Stimulated activated naive B cell treated with anti-CD40 and anti-IgM and Interleukin-4, amounts not matched to agents 10 μg/mL and 1 μg/mL and 100 μg/mL, for 72 hours (primary cell): Measurements from ENCODE around the gene ALK.
A peak's percentile ranks its signal among the peaks of the same experiment; 100 is the strongest.

Source experiments
- ATAC-seq, 2 donors: fragments of 150-1000 bp; cut with Tn5 transposase; replicated peaks; 2 replicates each; pipeline ENCODE4 v1.10.0; 2021; ENCODE audit warnings: moderate library complexity in 1 of 2
- DNase-seq: peaks from one replicate; pipeline ENCODE4 v3.0.0; 2021
- H3K27ac Mint-ChIP-seq: one replicate; pipeline ENCODE4 v1.8.0; 2022; ENCODE audit warnings: mild to moderate bottlenecking, mixed read lengths
- H3K27me3 Mint-ChIP-seq, 2 donors: one replicate each; pipeline ENCODE4 v1.8.0; 2022; ENCODE audit warnings: mixed read lengths in 2 of 2
- H3K36me3 Mint-ChIP-seq, 2 donors: one replicate each; pipeline ENCODE4 v1.8.0; 2022; ENCODE audit warnings: mixed read lengths in 2 of 2, mild to moderate bottlenecking in 1 of 2
- H3K4me1 Mint-ChIP-seq, 2 donors: one replicate each; pipeline ENCODE4 v1.8.0; 2022; ENCODE audit warnings: mixed read lengths in 2 of 2, mild to moderate bottlenecking in 1 of 2
- H3K4me3 Mint-ChIP-seq, 2 donors: one replicate each; pipeline ENCODE4 v1.8.0; 2022; ENCODE audit warnings: mild to moderate bottlenecking in 2 of 2, mixed read lengths in 2 of 2, moderate library complexity in 1 of 2
- H3K9me3 Mint-ChIP-seq, 2 donors: one replicate each; pipeline ENCODE4 v1.8.0; 2022; ENCODE audit warnings: mixed read lengths in 2 of 2, mild to moderate bottlenecking in 1 of 2

Gene ALK

DNA sequence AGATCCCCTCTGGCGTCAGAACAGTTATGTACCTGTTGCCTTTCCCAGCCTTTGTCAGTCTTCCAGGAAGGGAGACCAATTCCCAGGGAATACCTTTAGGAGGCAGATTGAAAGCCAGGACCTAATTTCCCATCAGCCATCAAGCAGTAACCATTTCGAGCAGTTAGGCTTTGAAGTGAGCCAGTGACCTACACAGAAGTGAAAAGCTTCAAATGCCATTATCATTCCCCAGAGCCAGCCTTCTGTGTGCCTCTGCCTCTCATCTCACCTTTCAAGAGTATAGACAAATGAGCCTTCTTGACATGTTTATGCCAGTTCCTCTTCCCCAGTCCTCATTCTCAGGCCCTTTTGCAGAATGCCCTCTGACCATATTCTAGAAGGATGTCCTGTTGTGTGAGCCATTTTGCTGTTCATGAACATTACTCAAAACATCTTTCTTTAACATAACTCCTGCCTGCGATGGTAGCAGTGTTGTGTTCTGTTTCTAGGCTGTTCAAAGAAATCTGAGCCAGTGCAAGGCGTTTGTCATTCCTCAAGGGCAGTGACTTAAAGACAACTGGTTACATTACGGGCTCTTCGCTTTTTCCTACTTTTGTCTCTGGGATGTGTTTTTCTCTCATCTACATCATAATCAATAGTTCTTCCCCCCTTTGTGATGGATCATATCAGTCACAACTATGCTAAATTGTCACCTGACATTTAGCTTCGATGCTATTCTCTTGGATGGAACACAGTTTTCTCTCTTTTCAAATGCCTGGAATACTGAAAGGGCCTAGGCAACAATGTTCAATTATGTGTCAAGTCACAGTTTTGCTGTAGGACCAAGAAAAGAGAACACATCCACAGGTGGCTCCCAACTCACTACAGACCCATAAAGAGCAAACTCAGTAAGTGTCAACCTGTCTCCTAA is 138.6 kb downstream of the ALK start:
- Mint-ChIP-seq H3K9me3 (peaks cover 0 to 2% of the 10 kb centered on the region in 2 donors), H3K27ac (no peak overlapping the region), H3K36me3 (no peaks in the 10 kb centered on the region), H3K4me3 (no peak overlapping the region), H3K27me3 (peaks cover 4 to 11% of the 10 kb centered on the region in 2 donors), H3K4me1 (no peaks in the 10 kb centered on the region)
- no peak for ATAC-seq
- DNase-seq = no peak

DNA sequence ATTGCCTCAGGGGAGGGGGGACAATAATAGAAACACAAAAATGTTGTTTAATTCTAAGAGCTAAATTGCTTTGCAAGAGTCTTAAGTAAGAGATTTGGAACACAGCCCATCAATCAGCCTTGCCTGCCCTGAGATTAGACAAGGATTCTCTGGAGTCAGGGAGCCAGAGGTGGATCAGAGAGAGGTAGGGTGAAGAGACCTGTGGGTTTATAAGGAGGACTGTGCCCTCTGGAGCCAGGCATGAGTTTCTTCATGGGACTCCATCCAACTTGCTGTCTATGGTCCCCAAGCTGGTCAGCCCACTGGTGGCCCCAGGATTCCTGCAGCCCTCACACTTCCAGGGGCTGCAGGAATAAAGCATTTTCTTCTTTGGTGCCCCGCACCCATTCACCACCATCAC is 139.3 kb downstream of the ALK start:
- ATAC-seq (no peak), DNase-seq (no peak)
- H3K9me3 Mint-ChIP-seq = no peaks in the 10 kb centered on the region
- H3K36me3 Mint-ChIP-seq = no peaks in the 10 kb centered on the region
- no peaks in the 10 kb centered on the region for H3K4me1 Mint-ChIP-seq
- no peak overlapping the region for H3K27ac Mint-ChIP-seq
- no peak overlapping the region for H3K4me3 Mint-ChIP-seq
- peaks cover 0 to 11% of the 10 kb centered on the region in 2 donors for H3K27me3 Mint-ChIP-seq

- DNase-seq (no peak), ATAC-seq (no peak)
- Mint-ChIP-seq H3K4me3 (no peak overlapping the region), H3K27me3 (peaks cover 5 to 8% of the 10 kb centered on the region in 2 donors), H3K36me3 (no peaks in the 10 kb centered on the region), H3K4me1 (no peaks in the 10 kb centered on the region), H3K9me3 (no peaks in the 10 kb centered on the region), H3K27ac (no peak overlapping the region)
Observed at GRCh38 chr2:29780906-29781305, 140.5 kb downstream of the ALK start.

GRCh38 chr2:29777161-29777560 is 144.2 kb downstream of the ALK start:
- ATAC-seq = peak in 1 of 2 donors; percentile 29

GRCh38 chr2:29776406-29776805 is 145.0 kb downstream of the ALK start:
- ATAC-seq = no peak
- DNase-seq = no peak
- Mint-ChIP-seq H3K9me3 (no peaks in the 10 kb centered on the region), H3K4me1 (no peaks in the 10 kb centered on the region), H3K27ac (no peak overlapping the region), H3K36me3 (no peaks in the 10 kb centered on the region), H3K4me3 (no peak overlapping the region), H3K27me3 (peaks cover 0 to 13% of the 10 kb centered on the region in 2 donors)

More at GRCh38 chr2:29777161-29777560, 144.2 kb downstream of the ALK start:
- Mint-ChIP-seq H3K27me3 (peaks cover 0 to 13% of the 10 kb centered on the region in 2 donors), H3K36me3 (no peaks in the 10 kb centered on the region), H3K27ac (no peak overlapping the region), H3K4me3 (no peak overlapping the region), H3K9me3 (no peaks in the 10 kb centered on the region), H3K4me1 (no peaks in the 10 kb centered on the region)
- DNase-seq = no peak

- no peaks in the 10 kb centered on the region for H3K36me3 Mint-ChIP-seq
- no peak for DNase-seq
- no peak overlapping the region for H3K4me3 Mint-ChIP-seq
- H3K27ac Mint-ChIP-seq = no peak overlapping the region
- no peaks in the 10 kb centered on the region for H3K4me1 Mint-ChIP-seq
- ATAC-seq = no peak
- peaks cover 1 to 15% of the 10 kb centered on the region in 2 donors for H3K27me3 Mint-ChIP-seq
- H3K9me3 Mint-ChIP-seq = peaks cover 0 to under 1% of the 10 kb centered on the region in 2 donors
Observed at GRCh38 chr2:29775937-29776336, 145.4 kb downstream of the ALK start.

DNA sequence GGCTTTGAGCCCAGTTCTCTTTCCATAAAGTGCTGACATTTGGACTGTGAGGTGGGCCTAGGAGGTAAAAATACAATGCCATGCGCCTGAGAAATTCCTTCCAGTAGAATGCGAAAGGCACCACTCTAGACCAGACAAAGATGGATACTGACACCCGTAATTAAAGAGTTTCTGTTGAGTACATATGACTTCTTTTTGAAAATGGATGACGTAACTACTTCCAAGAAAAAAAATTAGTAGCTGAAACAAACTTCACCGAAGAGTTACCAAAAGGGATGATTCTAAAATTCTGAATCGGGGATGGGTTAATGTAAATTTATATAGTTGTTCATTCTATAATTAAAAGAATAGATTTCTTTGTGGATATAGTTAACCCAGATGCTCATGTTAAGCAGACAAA is 146.8 kb downstream of the ALK start:
- Mint-ChIP-seq H3K9me3 (peaks cover 0 to 2% of the 10 kb centered on the region in 2 donors), H3K27me3 (peaks cover 6 to 19% of the 10 kb centered on the region in 2 donors), H3K4me3 (no peak overlapping the region), H3K36me3 (no peaks in the 10 kb centered on the region), H3K4me1 (no peaks in the 10 kb centered on the region), H3K27ac (no peak overlapping the region)
- DNase-seq (no peak), ATAC-seq (no peak)

GRCh38 chr2:29770846-29771245 is 150.5 kb downstream of the ALK start:
- Mint-ChIP-seq H3K9me3 (peaks cover 0 to 2% of the 10 kb centered on the region in 2 donors), H3K27me3 (peaks cover 10% of the 10 kb centered on the region in 2 donors), H3K27ac (no peak overlapping the region), H3K36me3 (no peaks in the 10 kb centered on the region), H3K4me1 (no peaks in the 10 kb centered on the region), H3K4me3 (no peak overlapping the region)
- ATAC-seq (no peak), DNase-seq (no peak)

- ATAC-seq = no peak
- H3K27me3 Mint-ChIP-seq = peaks cover 6 to 10% of the 10 kb centered on the region in 2 donors
- H3K27ac Mint-ChIP-seq = no peak overlapping the region
- H3K4me1 Mint-ChIP-seq = no peaks in the 10 kb centered on the region
- no peak overlapping the region for H3K4me3 Mint-ChIP-seq
- no peak for DNase-seq
- H3K36me3 Mint-ChIP-seq = no peaks in the 10 kb centered on the region
- H3K9me3 Mint-ChIP-seq = peaks cover 0 to 2% of the 10 kb centered on the region in 2 donors
Observed at GRCh38 chr2:29769847-29770246, 151.5 kb downstream of the ALK start.

- no peaks in the 10 kb centered on the region for H3K36me3 Mint-ChIP-seq
- no peaks in the 10 kb centered on the region for H3K4me1 Mint-ChIP-seq
- no peak overlapping the region for H3K27ac Mint-ChIP-seq
- H3K9me3 Mint-ChIP-seq = peaks cover 0 to 2% of the 10 kb centered on the region in 2 donors
- H3K27me3 Mint-ChIP-seq = peaks cover 6 to 10% of the 10 kb centered on the region in 2 donors
- H3K4me3 Mint-ChIP-seq = no peak overlapping the region
- DNase-seq = no peak
- no peak for ATAC-seq
Observed at GRCh38 chr2:29767606-29768335, 153.6 kb downstream of the ALK start.

GRCh38 chr2:29766191-29766590 is 155.2 kb downstream of the ALK start:
- no peak for DNase-seq
- no peaks in the 10 kb centered on the region for H3K36me3 Mint-ChIP-seq
- no peaks in the 10 kb centered on the region for H3K4me1 Mint-ChIP-seq
- peaks cover 6 to 10% of the 10 kb centered on the region in 2 donors for H3K27me3 Mint-ChIP-seq
- ATAC-seq = no peak
- H3K4me3 Mint-ChIP-seq = no peak overlapping the region
- H3K9me3 Mint-ChIP-seq = peaks cover 0 to 2% of the 10 kb centered on the region in 2 donors
- no peak overlapping the region for H3K27ac Mint-ChIP-seq

DNA sequence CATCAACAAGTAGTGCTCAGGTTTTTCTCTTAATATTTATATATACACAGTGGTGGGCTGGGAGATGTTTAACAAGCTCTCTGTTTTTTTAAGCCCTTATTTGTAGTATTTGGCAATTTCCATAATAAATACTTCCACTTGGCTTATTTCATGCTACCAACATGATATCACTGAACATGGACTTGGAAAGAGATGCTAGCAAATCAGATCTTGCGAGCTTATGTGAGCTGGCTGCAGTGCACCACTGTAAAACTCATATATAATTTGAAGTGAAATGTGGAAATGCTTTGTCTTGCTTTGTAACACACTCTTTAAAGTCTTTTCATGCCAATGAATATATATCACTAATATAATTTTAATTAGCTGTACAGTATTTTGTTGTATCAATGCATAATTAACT is 155.7 kb downstream of the ALK start:
- no peak overlapping the region for H3K27ac Mint-ChIP-seq
- H3K4me1 Mint-ChIP-seq = no peaks in the 10 kb centered on the region
- no peak overlapping the region for H3K4me3 Mint-ChIP-seq
- H3K36me3 Mint-ChIP-seq = no peaks in the 10 kb centered on the region
- DNase-seq = no peak
- peaks cover 0 to under 1% of the 10 kb centered on the region in 2 donors for H3K9me3 Mint-ChIP-seq
- no peak for ATAC-seq
- H3K27me3 Mint-ChIP-seq = peaks cover 2 to 6% of the 10 kb centered on the region in 2 donors

DNA sequence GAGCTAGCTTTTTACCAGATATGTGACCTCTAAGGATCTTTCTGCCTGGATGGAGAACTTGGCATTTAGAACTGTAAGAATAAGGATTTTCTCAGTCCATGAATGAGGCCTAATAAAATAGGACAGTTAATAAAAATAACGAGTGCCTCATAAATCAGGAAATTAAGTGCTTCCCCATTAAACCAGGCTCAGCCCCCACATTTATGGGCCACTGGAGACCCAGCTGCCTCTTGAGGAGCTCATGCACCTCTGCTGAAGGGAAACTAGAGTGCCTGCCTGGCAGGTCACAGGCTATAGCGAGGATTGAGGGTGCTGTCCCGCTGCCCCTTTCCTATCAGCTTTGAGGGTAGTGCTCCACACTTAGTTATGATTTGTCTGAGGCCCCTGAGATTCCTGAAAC is 158.0 kb downstream of the ALK start:
- Mint-ChIP-seq H3K4me1 (no peaks in the 10 kb centered on the region), H3K4me3 (no peak overlapping the region), H3K27ac (no peak overlapping the region), H3K36me3 (no peaks in the 10 kb centered on the region), H3K27me3 (no peaks in the 10 kb centered on the region), H3K9me3 (no peaks in the 10 kb centered on the region)
- no peak for ATAC-seq
- no peak for DNase-seq

GRCh38 chr2:29762239-29762638 is 159.1 kb downstream of the ALK start:
- H3K36me3 Mint-ChIP-seq = no peaks in the 10 kb centered on the region
- ATAC-seq (no peak), DNase-seq (no peak)
- no peak overlapping the region for H3K27ac Mint-ChIP-seq
- H3K9me3 Mint-ChIP-seq = no peaks in the 10 kb centered on the region
- H3K4me1 Mint-ChIP-seq = no peaks in the 10 kb centered on the region
- no peak overlapping the region for H3K4me3 Mint-ChIP-seq
- no peaks in the 10 kb centered on the region for H3K27me3 Mint-ChIP-seq

GRCh38 chr2:29761278-29761677 is 160.1 kb downstream of the ALK start:
- no peaks in the 10 kb centered on the region for H3K36me3 Mint-ChIP-seq
- DNase-seq (no peak), ATAC-seq (no peak)
- no peak overlapping the region for H3K4me3 Mint-ChIP-seq
- H3K4me1 Mint-ChIP-seq = no peaks in the 10 kb centered on the region
- no peak overlapping the region for H3K27ac Mint-ChIP-seq
- H3K9me3 Mint-ChIP-seq = no peaks in the 10 kb centered on the region
- H3K27me3 Mint-ChIP-seq = no peaks in the 10 kb centered on the region
